HG03159 (cell line): ENCODE measurements around the gene CWC15.
"Not testable (repeated sequence)": the region's sequence is repeated elsewhere in the genome, so short reads cannot be mapped to it uniquely, and the experiment has no call there.

Experiments
- ATAC-seq: cut with Tn5 transposase; IDR thresholded peaks from one replicate; pipeline ENCODE4 v1.9.1; 2021; ENCODE audit warnings: mild to moderate bottlenecking, moderate library complexity; ENCODE audit not compliant: unreplicated experiment

The CWC15 gene

DNA sequence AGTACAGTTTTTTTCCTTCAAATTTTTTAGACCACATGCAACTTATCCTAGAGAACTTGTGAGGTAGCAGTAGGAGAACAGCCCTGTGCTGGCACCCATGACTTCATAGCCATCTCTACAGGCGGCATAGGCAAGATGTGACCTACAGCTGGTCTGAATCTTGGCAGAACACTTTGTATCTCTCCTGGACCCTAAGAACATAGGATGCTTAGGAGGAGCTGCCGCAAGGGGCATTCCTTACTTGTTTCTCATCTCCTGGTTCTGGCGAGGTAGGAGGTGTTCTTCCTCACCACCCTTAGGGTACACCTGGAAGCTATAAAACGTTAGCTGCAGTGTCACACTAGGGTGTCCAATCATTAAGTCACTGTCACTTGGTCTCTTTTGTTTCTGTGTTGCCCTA is 16.4 kb downstream of the CWC15 start:
- no peak for ATAC-seq

DNA sequence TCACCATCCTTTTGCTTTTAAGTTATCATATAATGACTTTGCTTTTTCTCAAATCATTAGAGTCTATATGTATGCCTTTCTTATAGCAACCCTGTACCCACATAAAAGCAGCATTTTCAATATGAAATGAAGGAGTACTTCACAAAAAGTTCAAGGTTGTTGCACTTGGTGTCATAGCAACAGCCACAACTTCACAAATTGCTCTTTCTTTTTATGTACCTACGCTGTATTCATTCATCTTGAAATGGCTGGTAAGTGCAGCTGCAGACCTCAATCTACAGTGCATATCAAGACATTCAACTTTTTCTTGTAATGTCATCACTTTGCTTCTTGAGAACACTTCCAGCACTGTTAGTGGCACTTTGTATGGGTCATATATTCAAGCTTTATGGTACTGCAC is 18.6 kb downstream of the CWC15 start:
- no peak for ATAC-seq

GRCh38 chr11:94948070-94948617 is 25.2 kb downstream of the CWC15 start:
- no peak for ATAC-seq

DNA sequence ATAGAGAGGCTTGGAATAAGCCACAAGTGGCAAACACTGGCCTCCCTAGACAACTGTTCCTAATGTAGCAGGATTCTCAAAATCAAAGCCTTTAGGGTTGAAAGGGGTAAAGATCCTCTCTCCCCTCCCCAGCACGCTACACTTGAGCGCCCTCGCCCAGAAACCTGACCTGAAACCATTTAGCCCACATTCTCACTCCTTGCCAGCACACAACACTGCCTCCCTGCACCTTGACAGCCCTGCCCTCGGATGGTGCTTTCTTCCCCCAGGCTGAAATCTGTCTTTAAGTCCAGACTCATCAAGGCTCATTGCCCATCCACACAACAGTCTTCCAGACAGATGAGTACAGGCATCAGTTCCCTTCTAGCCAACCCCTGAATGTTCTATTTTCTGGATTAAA is 26.5 kb downstream of the CWC15 start:
- ATAC-seq, result peak; percentile 49

DNA sequence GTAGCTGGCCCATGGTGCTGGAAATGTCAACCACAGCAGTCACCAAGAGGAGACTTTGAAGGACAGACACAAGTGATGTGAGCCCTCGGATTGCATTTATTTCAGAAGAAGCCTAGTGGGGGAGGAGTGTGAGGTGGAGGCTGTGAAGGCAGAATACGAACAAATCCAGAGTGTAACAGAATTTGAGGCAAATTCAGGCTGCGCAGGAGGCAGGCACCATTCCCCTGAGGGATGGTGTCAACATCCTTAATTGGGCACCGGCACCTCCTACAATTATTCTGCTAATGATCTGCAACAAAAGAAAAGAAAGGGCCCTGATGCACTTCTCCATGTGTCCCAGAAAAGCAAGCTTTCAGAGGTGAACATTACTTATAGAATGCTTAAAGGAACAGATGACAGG is 32.2 kb downstream of the CWC15 start:
- ATAC-seq, result no peak

DNA sequence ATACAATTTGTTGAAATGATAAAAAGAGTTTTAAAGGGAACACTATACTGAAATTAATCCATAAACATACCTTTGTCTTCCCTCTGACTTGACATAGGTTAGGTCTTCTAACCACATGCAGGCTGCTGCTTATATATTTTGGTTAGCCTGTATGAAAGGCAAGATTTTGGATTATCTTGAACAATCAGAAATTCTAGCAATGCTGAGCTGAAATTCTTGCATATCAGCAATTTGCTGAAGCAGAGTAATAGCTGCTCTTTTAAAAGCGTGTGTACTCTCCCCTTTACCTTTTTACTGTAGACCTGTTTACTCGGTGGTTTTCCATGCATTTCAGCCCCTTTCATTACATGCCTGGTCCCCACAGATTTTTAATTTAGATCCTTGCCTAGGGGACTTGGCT is 34.0 kb downstream of the CWC15 start:
- ATAC-seq, result no peak

GRCh38 chr11:94938095-94939055 is 35.0 kb downstream of the CWC15 start:
- ATAC-seq, result no peak

DNA sequence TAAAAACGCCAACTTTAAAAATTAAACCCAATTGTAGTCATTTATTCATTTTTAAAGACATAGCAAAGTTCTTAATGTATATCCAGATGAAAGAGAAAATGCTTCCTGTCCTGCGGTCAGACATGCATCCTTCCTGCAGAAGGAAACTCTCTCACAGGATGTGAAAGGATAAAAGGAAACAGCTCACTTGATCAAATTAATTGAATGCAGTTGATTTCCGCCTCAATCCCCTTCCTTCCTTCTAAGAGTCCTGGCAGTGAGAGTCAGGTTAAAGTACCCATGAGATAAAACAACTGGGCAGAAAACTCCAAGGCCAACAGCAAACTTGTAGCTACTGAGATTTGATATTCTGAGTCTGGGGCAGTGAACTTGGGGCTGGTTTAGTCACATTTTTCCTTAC is 38.5 kb downstream of the CWC15 start:
- no peak for ATAC-seq

- no peak for ATAC-seq
Measured at GRCh38 chr11:94934362-94934761, 39.0 kb downstream of the CWC15 start.

DNA sequence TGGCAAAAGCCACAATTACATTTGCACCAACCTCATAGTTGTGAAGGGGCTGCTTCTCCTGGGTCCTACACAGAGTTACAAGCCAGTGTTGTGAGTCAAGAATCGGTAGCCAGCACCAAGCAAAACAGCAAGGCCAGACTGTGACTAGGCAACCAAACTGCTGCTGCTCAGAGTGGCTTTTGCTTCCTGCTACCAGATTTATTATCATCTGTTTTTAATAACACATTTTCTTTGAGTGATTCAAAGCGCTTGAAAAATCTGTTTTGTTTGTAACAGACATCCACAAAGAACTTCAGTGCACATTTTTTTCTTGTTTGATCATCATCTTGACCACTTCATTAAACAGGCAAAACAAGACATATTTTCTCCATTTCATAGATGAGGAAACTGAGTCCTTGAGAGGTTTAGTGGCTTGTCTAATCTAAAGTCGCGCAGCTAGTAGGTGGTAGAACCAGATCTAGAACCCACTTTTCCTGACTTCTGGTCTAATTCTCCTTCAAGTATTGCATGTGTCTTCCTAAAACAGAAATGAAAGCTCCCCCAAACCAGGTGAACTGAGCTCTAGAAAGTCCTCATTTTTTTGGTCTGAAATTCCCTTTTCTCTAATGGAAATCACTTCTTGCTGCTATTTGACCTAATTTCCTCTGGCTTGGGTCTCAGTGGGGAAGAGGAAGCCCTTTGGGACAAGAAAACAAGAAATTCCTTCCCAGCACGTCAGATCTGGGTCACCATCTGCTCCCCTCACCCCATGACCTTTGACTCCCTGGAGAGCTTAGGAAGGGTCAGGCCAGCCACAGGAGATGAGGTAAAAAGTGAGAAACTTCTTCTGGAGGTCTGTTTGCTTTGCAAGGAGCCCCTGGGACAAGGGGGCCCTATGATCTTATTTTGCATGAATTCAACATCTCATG is 39.9 kb downstream of the CWC15 start:
- ATAC-seq, result no peak

DNA sequence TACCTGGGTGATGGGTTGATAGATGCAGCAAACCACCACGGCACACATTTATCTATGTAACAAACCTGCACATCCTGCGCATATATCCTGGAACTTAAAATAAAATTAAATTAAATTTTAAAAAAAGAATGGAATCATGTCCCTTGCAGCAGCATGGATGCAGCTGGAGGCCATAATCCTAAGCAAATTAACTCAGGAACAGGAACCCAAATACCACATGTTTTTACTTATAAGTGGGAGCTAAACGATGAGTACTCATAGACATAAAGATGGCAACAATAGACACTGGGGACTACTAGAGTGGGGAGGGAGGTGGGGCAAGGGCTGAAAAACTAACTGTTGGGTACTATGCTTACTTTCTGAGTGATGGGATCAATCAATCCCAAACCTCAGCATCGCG is 40.9 kb downstream of the CWC15 start:
- ATAC-seq, result no peak

DNA sequence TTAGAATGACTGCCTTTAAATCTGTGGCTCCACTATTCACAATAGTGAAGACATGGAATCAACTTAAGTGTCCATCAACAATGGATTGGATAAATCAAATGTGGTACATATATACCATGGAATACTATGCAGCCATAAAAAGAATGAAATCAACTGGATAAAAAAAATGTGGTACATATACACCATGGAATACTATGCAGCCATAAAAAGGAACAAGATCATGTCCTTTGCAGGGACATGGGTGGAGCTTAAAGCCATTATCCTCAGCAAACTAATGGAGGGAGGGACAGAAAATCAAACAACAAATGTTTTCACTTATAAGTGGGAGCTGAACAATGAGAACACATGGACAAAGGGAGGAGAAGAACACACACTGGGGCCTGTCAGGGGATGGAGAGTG is 41.3 kb downstream of the CWC15 start:
- not testable (repeated sequence) for ATAC-seq

DNA sequence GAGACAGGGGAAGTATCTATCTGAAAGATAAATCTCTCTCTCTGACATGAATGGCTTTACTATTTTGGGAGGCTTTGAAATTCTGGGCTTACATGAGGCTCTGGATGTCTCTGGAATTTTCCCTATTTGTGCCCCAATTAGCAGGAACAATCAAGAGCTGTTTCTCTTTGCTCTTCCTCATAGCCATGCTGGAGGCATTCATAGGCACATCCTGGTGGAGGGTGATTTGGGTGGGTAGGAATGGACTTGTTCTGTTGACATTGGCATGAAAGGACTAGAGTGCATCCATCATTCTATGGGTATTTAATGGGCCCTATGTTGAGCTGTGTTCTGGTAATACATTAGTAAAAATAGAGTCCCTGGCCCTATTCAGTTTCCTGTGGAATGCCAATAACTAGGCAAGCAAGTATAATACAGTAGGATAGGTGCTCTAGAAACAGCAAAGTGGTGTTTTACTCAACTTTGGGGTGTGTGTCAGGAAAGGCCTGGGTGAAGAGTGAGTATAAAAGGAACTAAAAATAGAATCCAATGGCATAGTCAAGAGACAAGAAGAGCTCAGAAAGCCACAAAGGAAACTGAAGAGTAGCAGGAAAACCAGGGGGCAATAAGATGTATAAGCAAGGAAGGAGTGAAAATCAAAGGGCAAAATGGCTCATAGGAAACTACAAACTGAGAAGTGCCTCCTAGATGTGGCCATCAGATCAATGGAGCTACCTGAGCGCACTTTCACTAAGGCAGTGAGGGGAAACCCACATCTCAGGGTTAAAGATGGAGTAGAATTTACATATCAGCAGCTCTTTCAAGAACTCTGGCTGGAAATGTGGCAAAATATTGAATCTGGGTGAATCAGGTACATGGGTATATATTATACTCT is 45.0 kb downstream of the CWC15 start:
- ATAC-seq, result no peak

- ATAC-seq, result no peak
Measured at GRCh38 chr11:94926698-94927237, 46.6 kb downstream of the CWC15 start.

- no peak for ATAC-seq
Measured at GRCh38 chr11:94926271-94926625, 47.1 kb downstream of the CWC15 start.

DNA sequence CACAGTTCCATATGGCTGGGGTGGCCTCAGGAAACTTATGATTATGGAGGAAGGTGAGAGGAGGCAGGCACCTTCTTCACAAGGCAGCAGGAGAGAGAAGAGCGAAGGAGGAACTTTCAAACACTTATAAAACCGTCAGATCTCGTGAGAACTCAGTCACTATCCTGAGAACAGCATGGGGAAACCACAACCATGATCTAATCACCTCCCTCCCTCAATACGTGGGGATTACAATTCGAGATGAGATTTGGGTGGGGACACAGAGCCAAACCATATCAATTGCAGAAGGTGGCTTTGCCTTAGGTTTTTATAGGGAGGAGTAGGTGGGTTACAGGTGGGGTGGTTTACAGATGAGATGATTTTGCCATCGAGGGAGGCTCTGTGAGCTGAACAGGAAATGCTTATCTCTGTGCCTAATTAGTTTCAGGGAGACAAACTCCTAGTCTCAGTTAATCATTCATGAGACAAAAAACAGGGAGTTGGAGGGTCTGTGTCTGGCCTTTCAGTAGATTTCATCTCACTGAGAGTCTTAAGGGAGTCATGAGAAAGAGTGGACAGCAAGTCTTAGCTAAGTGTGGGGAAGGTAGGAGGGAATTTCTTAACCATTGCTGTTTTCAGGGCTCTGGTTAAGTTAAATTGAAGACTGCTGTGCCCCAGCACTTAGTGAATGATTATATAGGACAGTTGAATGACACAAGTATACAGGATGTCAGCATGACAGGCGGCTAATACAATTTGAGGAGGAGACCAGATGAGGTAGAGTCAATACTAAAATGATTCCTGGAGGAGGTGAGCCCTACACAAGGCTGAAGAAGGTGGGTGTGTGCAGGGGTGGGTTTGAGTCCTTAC is 47.7 kb downstream of the CWC15 start:
- ATAC-seq, result peak; percentile 76

DNA sequence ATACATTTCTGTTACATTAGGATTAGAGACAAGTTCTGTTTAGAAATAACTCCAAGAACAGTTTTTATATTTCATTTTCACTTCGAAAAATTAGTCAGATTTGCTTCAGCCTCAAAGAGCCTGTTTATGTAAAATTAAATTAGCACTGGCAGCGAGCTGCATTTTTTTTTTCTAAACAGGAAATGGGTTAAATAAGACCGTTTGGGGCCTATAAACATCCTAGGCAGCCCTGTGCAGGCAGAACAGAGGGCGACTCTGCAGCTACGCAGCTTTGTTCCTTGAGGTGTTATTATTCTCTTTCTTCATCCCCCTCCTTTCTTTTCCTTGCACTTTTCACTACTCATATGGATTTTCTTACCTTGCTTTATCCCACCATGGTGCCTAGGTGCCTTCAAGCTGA is 48.7 kb downstream of the CWC15 start:
- ATAC-seq, result no peak

GRCh38 chr11:94924171-94924572 is 49.2 kb downstream of the CWC15 start:
- no peak for ATAC-seq

DNA sequence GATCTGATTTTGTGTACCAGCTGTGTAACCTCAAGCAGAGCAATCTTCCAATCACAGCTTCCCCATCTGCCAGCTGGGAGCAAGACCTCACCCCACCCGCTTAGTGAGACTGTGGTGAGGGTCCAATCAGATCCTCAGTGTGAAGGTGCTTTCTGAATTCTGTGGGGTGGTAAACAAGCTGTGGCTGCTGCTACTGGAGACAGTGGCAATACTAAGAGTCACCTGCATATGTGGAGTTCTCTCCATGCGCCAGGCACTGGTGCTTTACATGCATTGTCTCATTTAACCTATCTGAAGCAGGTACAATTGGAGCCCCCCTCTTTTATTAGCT is 50.4 kb downstream of the CWC15 start:
- ATAC-seq, result no peak
